H1 (cell line): ENCODE results near the gene MRPL47. TPM values are rescaled to one million over a fixed set of nuclear protein-coding genes. Genes with fewer than 3 reads are reported as not detected.

Source experiments
- CTCF ChIA-PET: fragments of 300-600 bp; sonication (Branson Sonifier 250); formaldehyde crosslinking; loops from one replicate; lab custom pipeline; 2021; ENCODE audit not compliant: partially characterized antibody; lab: Charles Lee
- POLR2A ChIA-PET: fragments of 300-600 bp; sonication (Branson Sonifier 250); formaldehyde crosslinking; loops from one replicate; lab custom pipeline; 2021; ENCODE audit warnings: inconsistent platforms; ENCODE audit not compliant: partially characterized antibody; lab: Charles Lee
- DNase-seq, 2 experiments: peaks; one replicate each; pipeline versions ENCODE4 v3.0.0 to v3.0.0-alpha.2; 2010 to 2022; ENCODE audit warnings: low spot score in 2 of 2, low read depth in 1 of 2, mixed read lengths in 1 of 2
- FAIRE-seq: peaks from 2 replicates; lab custom pipeline; 2011; peaks lifted over from hg19 to GRCh38; lab: Jason Lieb, UNC
- H2AFZ ChIP-seq: 2 replicates; pipeline ENCODE4 v1.8.1; 2012; ENCODE audit warnings: low read length, inconsistent platforms
- H2AK5ac ChIP-seq: 2 replicates; pipeline ENCODE4 v1.6.1; 2013; ENCODE audit warnings: low read depth, low read length
- H2BK120ac ChIP-seq: replicated peaks from 2 replicates; pipeline ENCODE3; 2013; ENCODE audit warnings: low read depth, low read length, inconsistent platforms
- H2BK12ac ChIP-seq: 2 replicates; pipeline ENCODE4 v1.6.1; 2013; ENCODE audit warnings: low read depth, low read length
- H2BK15ac ChIP-seq: 2 replicates; pipeline ENCODE4 v1.6.1; 2013; ENCODE audit warnings: low read length
- H2BK20ac ChIP-seq: 2 replicates; pipeline ENCODE4 v1.6.1; 2013; ENCODE audit warnings: low read length
- H2BK5ac ChIP-seq: 2 replicates; pipeline ENCODE4 v1.6.1; 2013; ENCODE audit warnings: low read depth, low read length
- H3K14ac ChIP-seq: 2 replicates; pipeline ENCODE4 v1.6.1; 2013; ENCODE audit warnings: inconsistent platforms; ENCODE audit not compliant: insufficient read length
- H3K18ac ChIP-seq: 2 replicates; pipeline ENCODE4 v1.6.1; 2013; ENCODE audit warnings: low read length; ENCODE audit errors: extremely low read depth
- H3K23ac ChIP-seq: 2 replicates; pipeline ENCODE4 v1.6.1; 2013; ENCODE audit warnings: inconsistent platforms; ENCODE audit not compliant: insufficient read length
- H3K23me2 ChIP-seq: 2 replicates; pipeline ENCODE4 v1.6.1; 2013; ENCODE audit warnings: low read depth, low read length
- H3K27ac ChIP-seq: 2 replicates; pipeline ENCODE4 v1.6.1; 2011; ENCODE audit warnings: low read depth, low read length, inconsistent platforms
- H3K27me3 ChIP-seq, 4 experiments: replicated peaks in 1 of 4; 1 replicate in 1 of 4; 2 replicates in 3 of 4; pipeline versions ENCODE4 v1.6.1 to v1.8.1; 2011 to 2013; ENCODE audit warnings: low read length in 3 of 4, mild to moderate bottlenecking in 3 of 4, inconsistent platforms in 2 of 4, mixed read lengths in 2 of 4, moderate library complexity in 1 of 4; ENCODE audit not compliant: control insufficient read depth in 3 of 4, insufficient read depth in 3 of 4; ENCODE audit errors: extremely low read depth in 1 of 4
- H3K36me3 ChIP-seq, 4 experiments: 2 replicates each; pipeline versions ENCODE4 v1.6.1 to v1.8.1; 2011 to 2013; ENCODE audit warnings: mild to moderate bottlenecking in 4 of 4, low read length in 3 of 4, moderate library complexity in 2 of 4, control low read depth in 1 of 4, inconsistent platforms in 1 of 4; ENCODE audit not compliant: insufficient read depth in 4 of 4, control insufficient read depth in 2 of 4
- H3K4ac ChIP-seq: replicated peaks from 2 replicates; pipeline ENCODE3; 2013; ENCODE audit warnings: low read length, low read depth, mixed read lengths, inconsistent platforms; ENCODE audit not compliant: insufficient read length
- H3K4me1 ChIP-seq, 4 experiments: replicated peaks in 1 of 4; 1 replicate in 1 of 4; 2 replicates in 3 of 4; pipeline versions ENCODE4 v1.6.1 to v1.8.1; 2011 to 2013; ENCODE audit warnings: low read length in 3 of 4, inconsistent platforms in 2 of 4, mixed read lengths in 1 of 4; ENCODE audit not compliant: insufficient read depth in 4 of 4, control insufficient read depth in 3 of 4
- H3K4me2 ChIP-seq, 2 experiments: 2 replicates each; pipeline versions ENCODE4 v1.6.1 to v1.8.1; 2011 to 2013; ENCODE audit warnings: low read depth in 2 of 2, low read length in 2 of 2, control low read depth in 1 of 2, inconsistent platforms in 1 of 2, mild to moderate bottlenecking in 1 of 2; ENCODE audit not compliant: insufficient read depth in 1 of 2
- H3K4me3 ChIP-seq, 4 experiments: fragments of 200-600, 300-600 bp in 1 of 4; sonication (generic), shearing (Covaris generic), sonication (Bioruptor Twin) in 1 of 4; 2 replicates each; pipeline versions ENCODE4 v1.5.1 to v1.8.1; 2011 to 2016; ENCODE audit warnings: low read length in 4 of 4, low read depth in 3 of 4, control low read depth in 2 of 4, inconsistent platforms in 2 of 4, mild to moderate bottlenecking in 2 of 4, mixed read lengths in 1 of 4, moderate library complexity in 1 of 4; ENCODE audit not compliant: insufficient read depth in 2 of 4; ENCODE audit errors: extremely low read depth in 1 of 4
- H3K56ac ChIP-seq: replicated peaks from 2 replicates; pipeline ENCODE3; 2013; ENCODE audit warnings: low read depth, mild to moderate bottlenecking, mixed read lengths, low read length, inconsistent platforms; ENCODE audit not compliant: insufficient read length
- H3K79me1 ChIP-seq: 2 replicates; pipeline ENCODE4 v1.6.1; 2013; ENCODE audit warnings: low read depth, low read length, control low read depth
- H3K79me2 ChIP-seq, 2 experiments: 2 replicates each; pipeline versions ENCODE4 v1.6.1 to v1.8.1; 2012 to 2013; ENCODE audit warnings: low read length in 2 of 2, mild to moderate bottlenecking in 2 of 2, inconsistent platforms in 1 of 2; ENCODE audit not compliant: insufficient read depth in 2 of 2, control insufficient read depth in 1 of 2
- H3K9ac ChIP-seq, 4 experiments: replicated peaks in 1 of 4; 1 replicate in 1 of 4; 2 replicates in 3 of 4; pipeline versions ENCODE4 v1.6.1 to v1.8.1; 2011 to 2013; ENCODE audit warnings: low read depth in 3 of 4, low read length in 3 of 4, control low read depth in 2 of 4, mild to moderate bottlenecking in 2 of 4, moderate library complexity in 2 of 4, inconsistent platforms in 1 of 4; ENCODE audit errors: extremely low read depth in 1 of 4
- H3K9me3 ChIP-seq, 2 experiments: 2 replicates each; pipeline versions ENCODE4 v1.6.1 to v1.8.1; 2012 to 2013; ENCODE audit warnings: mild to moderate bottlenecking in 2 of 2, moderate library complexity in 2 of 2, control low read depth in 1 of 2, inconsistent platforms in 1 of 2, low read depth in 1 of 2, low read length in 1 of 2, mixed read lengths in 1 of 2; ENCODE audit not compliant: insufficient read depth in 2 of 2
- H4K20me1 ChIP-seq, 2 experiments: replicated peaks in 1 of 2; 2 replicates each; pipeline versions ENCODE3 to v1.8.1; 2011 to 2013; ENCODE audit warnings: inconsistent platforms in 2 of 2, low read length in 2 of 2, mild to moderate bottlenecking in 1 of 2; ENCODE audit not compliant: insufficient read depth in 2 of 2, control insufficient read depth in 1 of 2
- H4K5ac ChIP-seq: 2 replicates; pipeline ENCODE4 v1.6.1; 2013; ENCODE audit warnings: low read length, low read depth, mixed read lengths, inconsistent platforms; ENCODE audit not compliant: insufficient read length
- H4K8ac ChIP-seq: 2 replicates; pipeline ENCODE4 v1.8.0; 2013; ENCODE audit warnings: mild to moderate bottlenecking, moderate library complexity, low read length, inconsistent platforms; ENCODE audit not compliant: insufficient read depth; ENCODE audit errors: extremely low read depth
- H4K91ac ChIP-seq: replicated peaks from 2 replicates; pipeline ENCODE3; 2013; ENCODE audit warnings: low read length, mixed read lengths, inconsistent platforms; ENCODE audit not compliant: insufficient read length
- BACH1 ChIP-seq: IDR thresholded peaks from 2 replicates; pipeline ENCODE4 v1.6.1; 2012; ENCODE audit warnings: low read length, improper control_type of control experiment
- BRCA1 ChIP-seq: IDR thresholded peaks from 2 replicates; pipeline ENCODE4 v1.6.1; 2012; ENCODE audit warnings: low read depth, low read length, improper control_type of control experiment
- CBX5 ChIP-seq: fragments of 300-800, 300-1000 bp; sonication (generic); IDR thresholded peaks from 2 replicates; pipeline ENCODE4 v1.7.1; 2016; ENCODE audit warnings: antibody characterized with exemption, low read length, low read depth
- CTBP2 ChIP-seq: IDR thresholded peaks from 2 replicates; pipeline ENCODE4 v1.7.0; 2011; ENCODE audit warnings: borderline replicate concordance, mild to moderate bottlenecking, moderate library complexity, mixed read lengths, low read length; ENCODE audit not compliant: insufficient read depth, insufficient read length
- HDAC2 ChIP-seq, 2 experiments: fragments of 300-600 bp in 1 of 2; sonication (generic) in 1 of 2; IDR thresholded peaks; 2 replicates each; pipeline ENCODE4 v1.6.1; 2011 to 2012; ENCODE audit warnings: low read depth in 2 of 2, low read length in 2 of 2, mild to moderate bottlenecking in 2 of 2, moderate library complexity in 2 of 2, borderline replicate concordance in 1 of 2, inconsistent platforms in 1 of 2
- HDAC6 ChIP-seq: IDR thresholded peaks from one replicate; pipeline ENCODE4 v1.7.1; 2012; ENCODE audit warnings: low read depth, mild to moderate bottlenecking, inconsistent platforms, low read length, moderate library complexity
- JUND ChIP-seq: IDR thresholded peaks from 2 replicates; pipeline ENCODE4 v1.6.1; 2011; ENCODE audit warnings: mild to moderate bottlenecking, improper control_type of control experiment, low read length
- KDM4A ChIP-seq: IDR thresholded peaks from one replicate; pipeline ENCODE4 v1.7.1; 2012; ENCODE audit warnings: low read depth, mild to moderate bottlenecking, moderate library complexity, low read length, inconsistent platforms; ENCODE audit not compliant: severe bottlenecking
- MAFK ChIP-seq: IDR thresholded peaks from 2 replicates; pipeline ENCODE4 v1.6.1; 2012; ENCODE audit warnings: low read depth, mild to moderate bottlenecking, improper control_type of control experiment, low read length
- RBBP5 ChIP-seq: IDR thresholded peaks from 2 replicates; pipeline ENCODE4 v1.7.1; 2012; ENCODE audit warnings: low read depth, mild to moderate bottlenecking, inconsistent platforms, low read length, moderate library complexity, borderline replicate concordance
- SRF ChIP-seq: IDR thresholded peaks from 2 replicates; pipeline ENCODE4 v1.6.1; 2011; ENCODE audit warnings: mild to moderate bottlenecking, low read depth, low read length, moderate library complexity
- SUZ12 ChIP-seq: fragments of 200-600 bp; sonication (generic); IDR thresholded peaks from 2 replicates; pipeline ENCODE4 v1.6.1; 2012; ENCODE audit warnings: mild to moderate bottlenecking, inconsistent platforms, low read length, moderate library complexity, mixed read lengths
- ZNF274 ChIP-seq: IDR thresholded peaks from 2 replicates; pipeline ENCODE4 v1.7.0; 2012; ENCODE audit warnings: low read length, borderline replicate concordance; ENCODE audit errors: extremely low read depth
- WGBS, 2 experiments: shearing (Covaris generic) in 1 of 2; methylation state at CpG; one replicate each; pipeline versions ENCODE4 v1.1.6 to v1.1.7; 2013 to 2015; ENCODE audit warnings: low lambda C conversion rate in 2 of 2, mixed read lengths in 2 of 2, inconsistent platforms in 1 of 2, low coverage in 1 of 2, missing lambda C conversion rate in 1 of 2; ENCODE audit not compliant: insufficient replicate concordance in 2 of 2, insufficient coverage in 1 of 2, insufficient read length in 1 of 2; ENCODE audit errors: extremely low coverage in 1 of 2, missing lambda C conversion rate in 1 of 2; 5-methylcytosine and 5-hydroxymethylcytosine counted together
- polyA plus RNA-seq, 7 experiments: library from polyadenylated mRNA; depleted of rRNA in 3 of 7; stranded (reverse) in 5 of 7; unstranded in 2 of 7; fragments of >200 nt in 5 of 7; fragments of 200-250 nt in 2 of 7; gene quantifications; 1 replicate in 5 of 7; 2 replicates in 1 of 7; 4 replicates in 1 of 7; pipeline versions ENCODE4 v1.2.1 to v1.2.3, GENCODE V29; 2011 to 2013; ENCODE audit warnings: missing spikeins in 2 of 7, mixed read lengths in 2 of 7
- total RNA-seq: library from RNA; stranded (reverse); fragmentation: NEBNext Ultra II Directional; extraction: Animal tissue kit (Norgen Biotek cat#: 25700); gene quantifications from 2 replicates; pipeline ENCODE4 v1.2.1, GENCODE V29; 2021

MRPL47 gene
- total and polyA plus RNA-seq, 2 of the 8 experiments (the other 6 are each of a cell fraction or from before 2014, with no cell fraction given), result 26.1 to 76.6 TPM

DNA sequence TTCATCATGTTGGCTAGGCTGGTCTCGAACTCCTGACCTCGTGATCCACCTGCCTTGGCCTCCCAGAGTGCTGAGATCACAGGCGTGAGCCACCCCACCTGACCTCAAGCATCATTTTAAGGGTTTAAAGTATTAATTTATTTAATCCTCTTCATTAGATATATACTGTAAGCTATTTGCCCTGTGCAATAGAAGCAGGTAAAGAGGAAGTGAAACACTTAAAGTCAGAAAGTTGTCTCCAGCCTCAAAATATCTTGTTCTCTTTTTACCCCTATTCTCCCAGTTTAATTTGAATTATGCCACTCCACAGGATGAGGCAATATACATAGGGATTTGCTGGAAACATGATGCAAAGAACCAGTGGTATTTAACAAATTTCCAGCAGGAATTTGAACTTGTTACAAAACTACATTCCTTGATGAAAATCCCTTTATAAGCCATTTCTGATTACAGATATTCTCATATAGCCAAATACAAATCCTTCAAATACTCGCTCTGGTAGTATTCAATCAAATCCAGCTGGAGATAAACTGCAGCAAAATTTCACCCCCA lies 2.2 kb upstream of the MRPL47 start:
- Histone ChIP-seq H4K5ac (no peak overlapping the region), H3K4me2 (no peak overlapping the region), H3K79me1 (no peaks in the 10 kb centered on the region), H2BK20ac (no peak overlapping the region), H3K27ac (no peak overlapping the region), H3K56ac (no peak overlapping the region), H3K4me3 (no peak overlapping the region), H4K91ac (no peak overlapping the region), H3K36me3 (peaks cover 0 to 13% (median 2%) of the 10 kb centered on the region in 4 experiments; a peak in 3 of 8 replicates), H3K18ac (no peak overlapping the region), H2BK15ac (no peak overlapping the region), H2BK5ac (no peak overlapping the region), H3K23me2 (peaks cover 4% of the 10 kb centered on the region), H3K9ac (no peak overlapping the region), H4K8ac (no peak overlapping the region), H3K9me3 (no peaks in the 10 kb centered on the region), H2BK120ac (no peak overlapping the region), H3K79me2 (peaks cover 0 to 45% of the 10 kb centered on the region in 2 experiments; a peak in 2 of 4 replicates), H3K23ac (no peak overlapping the region), H2AK5ac (no peak overlapping the region), H3K4ac (no peak overlapping the region), H3K4me1 (no peaks in the 10 kb centered on the region), H2AFZ (no peak overlapping the region), H4K20me1 (no peaks in the 10 kb centered on the region), H3K27me3 (no peaks in the 10 kb centered on the region), H2BK12ac (no peak overlapping the region), H3K14ac (no peak overlapping the region)
- ChIA-PET CTCF (no interaction called here), POLR2A (interaction anchor here (1.1 to 1.4 kb wide), 3 partner anchors 9 to 43 kb away, joined by 3 to 4 read pairs (median 3); no protein-coding TSS in a partner anchor)
- DNase-seq (no peak), FAIRE-seq (no peak)
- no peak for TF ChIP-seq HDAC2 (IDR thresholded peaks at IDR 0.05; ENCODE audit: borderline replicate concordance in 1 of 2, low read depth in 2 of 2, low read length in 2 of 2)
- TF ChIP-seq MAFK, result no peak
- no peak for TF ChIP-seq JUND
- no peak for TF ChIP-seq HDAC6
- TF ChIP-seq CBX5, result no peak
- TF ChIP-seq RBBP5, result no peak
- no peak for TF ChIP-seq BACH1
- TF ChIP-seq CTBP2, result no peak
- TF ChIP-seq SUZ12, result no peak
- no peak for TF ChIP-seq KDM4A
- no peak for TF ChIP-seq SRF
- no peak for TF ChIP-seq BRCA1
- TF ChIP-seq ZNF274, result no peak
- 87% methylated on average over 4 of the region's 4 CpGs; no CpG with 5 or more reads in 1 of the 2 experiments for WGBS, 2 experiments
